ENCODE data around the gene C16orf90.
"Not testable (repeated sequence)": the region's sequence is repeated elsewhere in the genome, so short reads cannot be mapped to it uniquely, and the experiment has no call there.

The C16orf90 gene

GRCh38 chr16:3484318-3485096 lies 10.8 kb downstream of the C16orf90 start:
- no peak for DNase-seq (ENCODE audit: low spot score)

GRCh38 chr16:3482659-3483241 lies 12.5 kb downstream of the C16orf90 start:
- DNase-seq (ENCODE audit: low spot score), result no peak

GRCh38 chr16:3481696-3482658 lies 13.3 kb downstream of the C16orf90 start:
- no peak for DNase-seq (ENCODE audit: low spot score)

GRCh38 chr16:3480901-3481695 lies 14.2 kb downstream of the C16orf90 start:
- DNase-seq (ENCODE audit: low spot score), result no peak

- no peak for DNase-seq (ENCODE audit: low spot score)
Measured at GRCh38 chr16:3479654-3480216, 15.6 kb downstream of the C16orf90 start.

- DNase-seq (ENCODE audit: low spot score), result no peak
Measured at GRCh38 chr16:3478242-3478925, 16.9 kb downstream of the C16orf90 start.

GRCh38 chr16:3476409-3476808 lies 18.9 kb downstream of the C16orf90 start:
- no peak for DNase-seq (ENCODE audit: low spot score)

GRCh38 chr16:3475604-3476375 lies 19.5 kb downstream of the C16orf90 start:
- DNase-seq (ENCODE audit: low spot score), result no peak

GRCh38 chr16:3474870-3475269 lies 20.4 kb downstream of the C16orf90 start:
- not testable (repeated sequence) for DNase-seq (ENCODE audit: low spot score)

GRCh38 chr16:3474136-3474779 lies 21.0 kb downstream of the C16orf90 start:
- DNase-seq (ENCODE audit: low spot score), result no peak

- not testable (repeated sequence) for DNase-seq (ENCODE audit: low spot score)
Measured at GRCh38 chr16:3473596-3473943, 21.7 kb downstream of the C16orf90 start.

GRCh38 chr16:3472878-3473595 lies 22.3 kb downstream of the C16orf90 start:
- DNase-seq (ENCODE audit: low spot score), result no peak

GRCh38 chr16:3471518-3472176 lies 23.6 kb downstream of the C16orf90 start:
- no peak for DNase-seq (ENCODE audit: low spot score)

GRCh38 chr16:3470723-3471122 lies 24.6 kb downstream of the C16orf90 start:
- DNase-seq (ENCODE audit: low spot score), result no peak

GRCh38 chr16:3469736-3470135 lies 25.6 kb downstream of the C16orf90 start:
- no peak for DNase-seq (ENCODE audit: low spot score)

- no peak for DNase-seq (ENCODE audit: low spot score)
Measured at GRCh38 chr16:3468501-3468900, 26.8 kb downstream of the C16orf90 start.

- DNase-seq (ENCODE audit: low spot score), result no peak
Measured at GRCh38 chr16:3467921-3468320, 27.4 kb downstream of the C16orf90 start.

GRCh38 chr16:3467182-3467581 lies 28.1 kb downstream of the C16orf90 start:
- DNase-seq (ENCODE audit: low spot score), result no peak

Measured in CD4-positive, alpha-beta T cell treated with Interleukin-6 at 100 ng/mL for 8 hours (primary cell).